ENCODE data around the gene RBM5. TPM values are rescaled to one million over a fixed set of nuclear protein-coding genes. Genes with fewer than 3 reads are reported as not detected.

RBM5 gene
- polyA plus RNA-seq, 1 experiment, result 253 TPM

GRCh38 chr3:50154476-50154839 is 65.7 kb downstream of the RBM5 start:
- Histone ChIP-seq H3K27me3 (ENCODE audit: control insufficient read depth, insufficient read depth, low read length) (peaks cover 6% of the 10 kb centered on the region), H3K4me3 (ENCODE audit: low read depth, low read length) (peak overlapping the region; percentile 52), H3K9me3 (ENCODE audit: control insufficient read depth, insufficient read depth, low read length) (no peaks in the 10 kb centered on the region), H3K27ac (ENCODE audit: low read depth, low read length) (no peak overlapping the region)
- ChIA-PET CTCF (no interaction called here), POLR2A (no interaction called here)
- TF ChIP-seq CTCF (IDR thresholded peaks at IDR 0.05; ENCODE audit: low read depth, low read length), result peak; percentile 31
- DNase-seq (ENCODE audit: low read depth, low spot score), result no peak

DNA sequence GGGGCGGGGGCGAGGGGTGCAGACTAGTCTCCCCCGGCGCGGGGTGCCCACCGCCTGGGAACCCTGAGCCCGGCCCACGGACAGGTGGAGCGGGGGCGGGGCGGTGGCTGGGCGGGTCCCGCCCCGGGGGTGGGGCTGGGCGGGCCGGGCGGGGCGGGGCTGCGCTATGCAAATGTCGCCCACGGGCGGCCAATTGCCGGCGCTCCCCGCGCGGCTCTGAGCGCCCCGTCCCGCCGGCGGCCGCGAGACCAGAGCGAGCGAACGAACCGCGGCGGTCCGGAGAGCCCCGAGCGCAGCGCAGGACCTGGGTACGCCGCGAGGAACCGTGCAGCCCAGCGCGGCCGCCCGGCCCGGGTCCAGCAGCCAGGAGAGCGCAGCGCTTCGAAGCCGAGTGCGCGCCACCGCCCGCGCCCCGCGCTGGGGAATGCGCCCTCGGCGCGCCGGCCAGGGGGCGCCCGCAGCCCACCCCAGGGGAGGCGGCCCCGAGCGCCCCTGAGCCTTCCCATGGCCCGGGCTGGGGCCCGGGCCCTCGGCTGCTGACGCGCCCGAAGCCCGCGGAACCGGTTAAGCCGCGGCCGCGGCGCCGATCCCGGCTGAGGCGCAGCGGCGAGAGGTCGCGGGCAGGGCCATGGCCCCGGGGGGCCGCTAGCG is 66.2 kb downstream of the RBM5 start, which contains the start of gene SEMA3F:
SEMA3F (plus strand) TSS at position 485 of the 651 bp plus-strand sequence. CDS start 4,299 bp downstream, outside the sequence.
- peaks cover 6% of the 10 kb centered on the region for H3K27me3 ChIP-seq (ENCODE audit: control insufficient read depth, insufficient read depth, low read length)
- H3K9me3 ChIP-seq (ENCODE audit: control insufficient read depth, insufficient read depth, low read length), result no peaks in the 10 kb centered on the region
- ChIA-PET POLR2A (no interaction called here), CTCF (no interaction called here)
- no peak for TF ChIP-seq CTCF (IDR thresholded peaks at IDR 0.05; ENCODE audit: low read depth, low read length)
- H3K27ac ChIP-seq (ENCODE audit: low read depth, low read length), result no peak within 1 kb of the TSS
- H3K4me3 ChIP-seq (ENCODE audit: low read depth, low read length), result peak within 1 kb of the TSS; percentile 69
- no peak for DNase-seq (ENCODE audit: low read depth, low spot score)

DNA sequence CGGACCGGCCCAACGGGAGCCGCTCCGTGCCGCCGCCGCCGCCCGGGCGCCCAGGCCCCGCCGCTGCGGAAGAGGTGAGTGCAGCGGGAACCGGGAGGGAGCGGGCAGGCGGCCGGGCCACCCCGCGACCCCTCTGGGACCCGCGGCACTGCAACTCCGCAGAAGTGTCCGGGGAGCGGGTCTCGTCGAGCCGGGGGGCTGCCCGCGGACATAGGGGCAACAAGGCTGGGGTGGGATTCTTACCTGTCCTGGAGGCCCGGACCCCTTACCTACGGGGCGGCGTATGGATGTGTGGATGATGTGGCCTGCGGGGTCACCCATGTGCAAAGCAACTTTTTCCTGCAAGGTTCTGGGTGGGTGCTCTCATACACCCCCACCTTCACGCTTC is 66.8 kb downstream of the RBM5 start:
- peak overlapping the region; percentile 69 for H3K4me3 ChIP-seq (ENCODE audit: low read depth, low read length)
- peaks cover 6% of the 10 kb centered on the region for H3K27me3 ChIP-seq (ENCODE audit: control insufficient read depth, insufficient read depth, low read length)
- no peaks in the 10 kb centered on the region for H3K9me3 ChIP-seq (ENCODE audit: control insufficient read depth, insufficient read depth, low read length)
- POLR2A ChIA-PET, result interaction anchor here (1.8 kb wide), 1 partner anchor 80 kb away, joined by 6 read pairs; the partner anchor contains the start of gene GNAI2
- DNase-seq (ENCODE audit: low read depth, low spot score), result no peak
- no peak for TF ChIP-seq CTCF (IDR thresholded peaks at IDR 0.05; ENCODE audit: low read depth, low read length)
- CTCF ChIA-PET, result no interaction called here
- H3K27ac ChIP-seq (ENCODE audit: low read depth, low read length), result no peak overlapping the region

- POLR2A ChIA-PET, result interaction anchor here (0.8 to 1.8 kb wide), 3 partner anchors 10 to 80 kb away, joined by 3 to 8 read pairs (median 6); partner anchors contain the start of gene GNAI2
- CTCF ChIA-PET, result interaction anchor here (1.0 to 1.2 kb wide), 2 partner anchors 36 to 70 kb away, joined by 4 to 6 read pairs; no protein-coding TSS in a partner anchor
- Histone ChIP-seq H3K4me3 (ENCODE audit: low read depth, low read length) (peak overlapping the region; percentile 69), H3K27ac (ENCODE audit: low read depth, low read length) (no peak overlapping the region), H3K27me3 (ENCODE audit: control insufficient read depth, insufficient read depth, low read length) (peaks cover 6% of the 10 kb centered on the region), H3K9me3 (ENCODE audit: control insufficient read depth, insufficient read depth, low read length) (no peaks in the 10 kb centered on the region)
- DNase-seq (ENCODE audit: low read depth, low spot score), result no peak
- no peak for TF ChIP-seq CTCF (IDR thresholded peaks at IDR 0.05; ENCODE audit: low read depth, low read length)
Observed at GRCh38 chr3:50155891-50156290, 67.2 kb downstream of the RBM5 start.
